MG63 (cell line): ENCODE results near the gene GAL3ST1. TPM values are rescaled to one million over a fixed set of nuclear protein-coding genes. Genes with fewer than 3 reads are reported as not detected.
"Not testable (repeated sequence)": the region's sequence is repeated elsewhere in the genome, so short reads cannot be mapped to it uniquely, and the experiment has no call there.

Source experiments
- DNase-seq: peaks from one replicate; pipeline ENCODE4 v3.0.0-alpha.2; 2020
- H3K27me3 ChIP-seq: fragments of 250-450 bp; sonication (Bioruptor Pico); 2 replicates; pipeline ENCODE4 v1.5.1; 2020; ENCODE audit warnings: mild to moderate bottlenecking, moderate library complexity
- H3K36me3 ChIP-seq: fragments of 250-450 bp; sonication (Bioruptor Pico); 2 replicates; pipeline ENCODE4 v1.5.1; 2020; ENCODE audit warnings: mild to moderate bottlenecking, moderate library complexity
- H3K4me3 ChIP-seq: fragments of 250-450 bp; sonication (Bioruptor Pico); 2 replicates; pipeline ENCODE4 v1.5.1; 2020; ENCODE audit warnings: mild to moderate bottlenecking, moderate library complexity
- H3K9me3 ChIP-seq: fragments of 250-450 bp; sonication (Bioruptor Pico); 2 replicates; pipeline ENCODE4 v1.5.1; 2020; ENCODE audit warnings: mild to moderate bottlenecking, moderate library complexity
- total RNA-seq: library from RNA; depleted of rRNA; stranded (reverse); fragments of >200 nt; shearing (Covaris generic); gene quantifications from 2 replicates; pipeline ENCODE4 v1.2.3, GENCODE V29; 2014; ENCODE audit warnings: low replicate concordance

The GAL3ST1 gene
- total RNA-seq, 1 experiment from 2014 or later: not detected

GRCh38 chr22:30557243-30557642 lies 17.2 kb downstream of the GAL3ST1 start:
- Histone ChIP-seq H3K36me3 (no peaks in the 10 kb centered on the region), H3K4me3 (no peak overlapping the region), H3K27me3 (no peaks in the 10 kb centered on the region), H3K9me3 (no peaks in the 10 kb centered on the region)
- DNase-seq: no peak

GRCh38 chr22:30556388-30556787 lies 18.1 kb downstream of the GAL3ST1 start:
- H3K36me3 ChIP-seq: no peaks in the 10 kb centered on the region
- H3K4me3 ChIP-seq: no peak overlapping the region
- H3K27me3 ChIP-seq: no peaks in the 10 kb centered on the region
- DNase-seq: no peak
- no peaks in the 10 kb centered on the region for H3K9me3 ChIP-seq

DNA sequence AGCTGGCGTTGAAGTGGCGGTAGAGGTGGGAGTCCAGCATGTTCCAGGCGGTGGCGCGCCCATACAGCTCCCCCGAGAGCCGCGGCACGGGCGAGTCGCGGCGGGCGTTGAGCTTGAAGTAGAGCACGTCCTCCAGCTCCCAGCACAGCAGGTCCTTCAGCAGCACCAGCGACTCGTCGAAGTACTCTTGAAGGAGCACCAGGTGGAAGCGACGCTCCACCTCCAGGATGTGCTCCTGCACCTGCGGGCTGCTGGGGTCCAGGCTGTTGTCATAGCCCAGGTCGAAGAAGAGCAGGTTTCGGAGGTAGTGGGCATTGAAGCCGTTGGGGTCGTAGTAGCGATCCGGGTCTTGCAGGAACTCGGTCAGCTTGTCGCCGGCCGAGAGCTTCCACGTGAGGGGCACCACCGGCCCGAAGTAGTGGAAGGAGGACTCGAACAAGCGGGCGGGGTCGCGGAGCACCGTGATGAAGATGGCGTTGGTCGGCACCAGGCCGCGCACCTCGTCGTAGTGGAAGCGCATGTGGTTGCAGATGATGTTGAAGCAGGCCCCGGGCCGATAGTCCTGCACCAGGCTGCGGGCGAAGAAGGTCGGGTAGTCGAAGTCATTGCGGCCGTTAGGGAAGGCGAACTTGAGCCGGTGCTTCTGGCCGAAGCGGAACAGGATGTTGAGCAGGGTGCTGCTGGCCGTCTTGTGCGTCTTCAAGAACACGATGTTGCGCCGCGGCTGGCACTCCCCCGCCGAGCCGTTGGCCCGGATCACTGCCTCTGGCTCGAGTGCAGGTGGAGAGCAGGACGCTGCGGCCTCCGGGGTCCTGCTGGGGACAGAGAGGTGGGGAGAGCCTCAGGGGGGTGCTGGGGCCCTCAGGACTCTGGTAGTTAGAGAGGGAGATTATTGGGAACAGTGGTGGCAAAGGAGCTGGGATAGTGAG lies 18.9 kb downstream of the GAL3ST1 start:
- no peaks in the 10 kb centered on the region for H3K36me3 ChIP-seq
- H3K9me3 ChIP-seq: no peaks in the 10 kb centered on the region
- no peak overlapping the region for H3K4me3 ChIP-seq
- no peaks in the 10 kb centered on the region for H3K27me3 ChIP-seq
- DNase-seq: no peak

GRCh38 chr22:30553971-30554370 lies 20.5 kb downstream of the GAL3ST1 start:
- no peak overlapping the region for H3K4me3 ChIP-seq
- H3K27me3 ChIP-seq: no peaks in the 10 kb centered on the region
- no peaks in the 10 kb centered on the region for H3K36me3 ChIP-seq
- no peak for DNase-seq
- no peaks in the 10 kb centered on the region for H3K9me3 ChIP-seq

GRCh38 chr22:30552719-30553118 lies 21.7 kb downstream of the GAL3ST1 start:
- H3K9me3 ChIP-seq: no peaks in the 10 kb centered on the region
- no peak for DNase-seq
- H3K27me3 ChIP-seq: no peaks in the 10 kb centered on the region
- H3K36me3 ChIP-seq: no peaks in the 10 kb centered on the region
- no peak overlapping the region for H3K4me3 ChIP-seq

GRCh38 chr22:30551813-30552212 lies 22.7 kb downstream of the GAL3ST1 start:
- not testable (repeated sequence) for H3K27me3 ChIP-seq, DNase-seq, H3K4me3 ChIP-seq, H3K36me3 ChIP-seq, H3K9me3 ChIP-seq

GRCh38 chr22:30547188-30547587 lies 27.3 kb downstream of the GAL3ST1 start:
- no peak for DNase-seq
- H3K9me3 ChIP-seq: no peaks in the 10 kb centered on the region
- H3K4me3 ChIP-seq: no peak overlapping the region
- no peaks in the 10 kb centered on the region for H3K27me3 ChIP-seq
- no peaks in the 10 kb centered on the region for H3K36me3 ChIP-seq

- Histone ChIP-seq H3K36me3 (no peaks in the 10 kb centered on the region), H3K9me3 (no peaks in the 10 kb centered on the region), H3K27me3 (no peaks in the 10 kb centered on the region), H3K4me3 (no peak within 1 kb of the TSS)
- no peak for DNase-seq
Observed at GRCh38 chr22:30546616-30547015, 27.8 kb downstream of the GAL3ST1 start, which contains the start of gene SEC14L6. SEC14L6 (minus strand) TSS chr22:30546741; CDS start chr22:30546682, 59 bp downstream.

- Histone ChIP-seq H3K36me3 (no peaks in the 10 kb centered on the region), H3K27me3 (no peaks in the 10 kb centered on the region), H3K4me3 (no peak overlapping the region), H3K9me3 (no peaks in the 10 kb centered on the region)
- DNase-seq: no peak
Observed at GRCh38 chr22:30542811-30543188, 31.7 kb downstream of the GAL3ST1 start.

DNA sequence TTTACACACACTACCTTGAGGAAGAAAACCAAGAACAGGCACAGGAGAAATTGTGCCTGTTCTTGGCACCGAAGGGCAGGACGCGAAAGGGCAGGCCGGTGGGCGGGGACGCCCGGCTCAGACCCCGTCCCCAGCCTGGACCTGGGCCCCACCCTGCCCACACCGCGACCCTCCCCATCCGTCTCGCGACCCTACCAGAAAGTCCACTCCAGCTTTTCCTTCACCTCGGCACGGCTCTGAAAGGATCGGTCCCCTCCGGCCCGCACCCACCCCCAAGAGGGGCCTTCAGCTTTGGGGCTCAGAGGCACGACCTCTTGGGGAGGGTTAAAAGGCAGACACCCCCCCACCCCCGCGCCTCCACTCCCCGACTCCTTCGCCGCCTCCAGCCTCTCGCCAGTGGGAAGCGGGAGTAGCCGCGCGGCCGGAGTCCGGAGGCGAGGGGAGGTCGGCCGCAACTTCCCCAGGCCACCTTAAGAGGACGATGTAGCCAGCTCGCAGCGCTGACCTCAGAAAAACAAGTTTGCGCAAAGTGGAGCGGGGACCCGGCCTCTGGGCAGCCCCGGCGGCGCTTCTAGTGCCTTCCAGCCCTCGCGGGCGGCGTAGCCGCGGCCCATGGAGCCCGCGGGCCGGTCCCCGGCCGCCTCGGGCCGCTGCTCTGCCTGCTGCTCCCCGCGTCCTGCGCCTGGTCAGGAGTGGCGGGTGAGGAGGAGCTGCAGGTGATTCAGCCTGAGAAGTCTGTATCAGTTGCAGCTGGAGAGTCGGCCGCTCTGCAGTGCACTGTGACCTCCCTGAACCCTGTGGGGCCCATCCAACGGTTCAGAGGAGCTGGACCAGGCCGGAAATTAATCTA lies 32.3 kb downstream of the GAL3ST1 start:
- H3K36me3 ChIP-seq: no peaks in the 10 kb centered on the region
- no peak overlapping the region for H3K4me3 ChIP-seq
- no peaks in the 10 kb centered on the region for H3K9me3 ChIP-seq
- H3K27me3 ChIP-seq: no peaks in the 10 kb centered on the region
- no peak for DNase-seq

DNA sequence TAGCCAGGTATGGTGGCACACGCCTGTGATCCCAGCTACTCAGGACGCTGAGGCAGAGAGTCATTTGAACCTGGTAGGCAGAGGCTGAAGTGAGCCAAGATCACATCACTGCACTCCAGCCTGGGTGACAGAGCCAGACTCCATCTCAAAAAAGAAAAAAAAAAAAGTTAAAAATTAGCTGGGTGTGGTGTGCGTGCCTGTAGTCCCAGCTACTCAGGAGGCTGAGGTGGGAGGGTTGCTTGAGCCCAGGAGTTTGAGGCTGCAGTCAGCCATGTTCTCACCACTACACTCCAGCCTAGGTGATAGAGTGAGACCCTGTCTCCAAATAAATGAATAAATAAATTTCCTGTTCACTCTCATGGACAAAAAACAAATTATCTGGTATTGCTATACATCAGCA lies 33.0 kb downstream of the GAL3ST1 start:
- not testable (repeated sequence) for H3K9me3 ChIP-seq, H3K4me3 ChIP-seq, H3K27me3 ChIP-seq, H3K36me3 ChIP-seq, DNase-seq

DNA sequence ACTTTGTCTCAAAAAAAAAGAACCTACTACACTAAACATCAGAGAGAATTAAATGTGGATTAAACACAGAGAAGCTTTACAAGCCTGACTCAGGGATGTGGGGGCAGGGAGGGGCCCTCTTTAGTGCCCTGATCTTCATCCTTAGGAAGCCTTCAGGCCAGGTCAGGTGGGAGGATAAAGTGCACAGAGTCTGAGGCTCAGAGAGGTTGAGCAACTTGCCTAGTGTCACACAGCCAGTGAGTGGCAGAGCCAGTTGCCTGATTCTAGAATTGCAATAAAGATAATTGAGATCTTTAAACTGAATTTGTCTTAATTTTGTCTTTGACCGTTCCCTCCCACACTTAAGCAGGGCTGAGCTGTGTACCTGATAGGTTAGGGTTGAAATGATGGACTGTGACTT lies 35.1 kb downstream of the GAL3ST1 start:
- H3K9me3 ChIP-seq: no peaks in the 10 kb centered on the region

GRCh38 chr22:30538280-30538679 lies 36.2 kb downstream of the GAL3ST1 start:
- H3K27me3 ChIP-seq: no peaks in the 10 kb centered on the region
- no peak overlapping the region for H3K4me3 ChIP-seq
- no peaks in the 10 kb centered on the region for H3K36me3 ChIP-seq
- DNase-seq: peak; percentile 45
- no peaks in the 10 kb centered on the region for H3K9me3 ChIP-seq

More for the DNA sequence above, 35.1 kb downstream of the GAL3ST1 start:
- Histone ChIP-seq H3K27me3 (no peaks in the 10 kb centered on the region), H3K4me3 (no peak overlapping the region), H3K36me3 (no peaks in the 10 kb centered on the region)
- DNase-seq: no peak

- no peak overlapping the region for H3K4me3 ChIP-seq
- H3K9me3 ChIP-seq: no peaks in the 10 kb centered on the region
- DNase-seq: no peak
- no peaks in the 10 kb centered on the region for H3K36me3 ChIP-seq
- no peaks in the 10 kb centered on the region for H3K27me3 ChIP-seq
Observed at GRCh38 chr22:30537083-30537731, 37.3 kb downstream of the GAL3ST1 start.

DNA sequence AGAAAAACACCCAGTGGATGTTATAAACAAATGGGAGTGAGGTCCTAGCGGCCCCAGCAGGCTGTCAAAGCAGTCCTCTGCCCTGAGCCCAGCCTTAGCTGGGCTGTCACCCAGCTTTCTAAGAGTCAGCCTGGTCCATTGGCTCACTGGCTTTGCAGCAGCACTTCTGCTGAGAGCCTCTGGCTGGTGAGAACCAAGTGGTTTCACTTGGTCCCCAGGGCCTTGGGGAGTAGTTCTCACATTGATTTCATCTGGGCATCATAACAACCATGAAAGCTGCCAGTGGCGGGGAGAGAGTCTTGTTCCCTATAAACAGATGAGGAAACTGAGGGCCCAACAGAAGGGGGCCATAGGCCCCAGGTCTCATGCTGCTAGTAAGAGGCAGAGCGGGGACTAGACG lies 39.3 kb downstream of the GAL3ST1 start:
- DNase-seq: no peak
- Histone ChIP-seq H3K9me3 (no peaks in the 10 kb centered on the region), H3K36me3 (no peaks in the 10 kb centered on the region), H3K4me3 (no peak overlapping the region), H3K27me3 (no peaks in the 10 kb centered on the region)

- DNase-seq: no peak
Observed at GRCh38 chr22:30531651-30532608, 42.5 kb downstream of the GAL3ST1 start.

More at GRCh38 chr22:30531651-30532608, 42.5 kb downstream of the GAL3ST1 start:
- no peaks in the 10 kb centered on the region for H3K9me3 ChIP-seq
- H3K36me3 ChIP-seq: no peaks in the 10 kb centered on the region
- no peaks in the 10 kb centered on the region for H3K27me3 ChIP-seq
- no peak overlapping the region for H3K4me3 ChIP-seq
